Right lobe of liver (tissue), 6 donors: Measurements from ENCODE around the gene MYPN. TPM values are rescaled to one million over a fixed set of nuclear protein-coding genes. Genes with fewer than 3 reads are reported as not detected.

Experiments used
- ATAC-seq, 4 donors: fragments of 200-7000 bp; cut with Tn5 transposase; one replicate each; pipeline ENCODE4 v1.9.1; 2020; ENCODE audit warnings: mild to moderate bottlenecking in 4 of 4, moderate library complexity in 4 of 4
- DNase-seq, 3 donors: peaks; one replicate each; pipeline ENCODE4 v3.0.0-alpha.2; 2020
- H3K27ac ChIP-seq, 3 donors: fragments of 200-600 bp; one replicate each; pipeline ENCODE4 v1.8.0; 2022
- H3K27me3 ChIP-seq, 2 donors: fragments of 200-600 bp; one replicate each; pipeline ENCODE4 v1.8.0; 2022
- H3K36me3 ChIP-seq, 4 donors: fragments of 200-600 bp; sonication (generic) in 1 of 4; one replicate each; pipeline versions ENCODE4 v1.5.1 to v1.8.0; 2017 to 2022; ENCODE audit warnings: control low read depth in 1 of 4
- H3K4me1 ChIP-seq, 4 donors: fragments of 200-600 bp; sonication (generic) in 1 of 4; one replicate each; pipeline versions ENCODE4 v1.5.1 to v1.8.0; 2017 to 2022; ENCODE audit warnings: control low read depth in 1 of 4
- H3K4me3 ChIP-seq, 3 donors: fragments of 200-600 bp; one replicate each; pipeline ENCODE4 v1.8.0; 2022
- H3K9me3 ChIP-seq, 4 donors: fragments of 200-600 bp; sonication (generic) in 1 of 4; one replicate each; pipeline versions ENCODE4 v1.5.1 to v1.8.0; 2017 to 2022; ENCODE audit warnings: control low read depth in 1 of 4
- POLR2A ChIP-seq: fragments of 450-650 bp; IDR thresholded peaks from one replicate; pipeline ENCODE4 v1.6.1; 2017; ENCODE audit warnings: antibody characterized with exemption, mild to moderate bottlenecking
- WGBS: methylation state at CpG from one replicate; pipeline ENCODE4 v1.1.6; 2018; ENCODE audit warnings: low coverage, low lambda C conversion rate; ENCODE audit not compliant: insufficient coverage; ENCODE audit errors: missing lambda C conversion rate; 5-methylcytosine and 5-hydroxymethylcytosine counted together
- intact Hi-C, 2 donors: fragments of 100-400 bp; cut with DNase I; formaldehyde crosslinking; loops; one replicate each; pipeline versions ENCODE4 v1.11.2 to v1.14.1; 2022
- total RNA-seq, 6 experiments: library from RNA; depleted of rRNA in 2 of 6; stranded (reverse); fragments of >200 nt in 2 of 6; fragmentation: NEBNext Ultra II Directional in 3 of 6; extraction: Animal tissue kit (Norgen Biotek cat#: 25700) in 3 of 6; gene quantifications; one replicate each; pipeline versions ENCODE4 v1.1.0 to v1.2.4, GENCODE V29; 2016 to 2023
- TF ChIP-seq, protein P1 (sequence below), 4 donors: fragments of 200-600 bp in 3 of 4; fragments of 450-650 bp in 1 of 4; IDR thresholded peaks; one replicate each; pipeline versions ENCODE4 v1.5.1 to v1.8.0; 2016 to 2022; ENCODE audit warnings: antibody characterized with exemption in 4 of 4, mild to moderate bottlenecking in 2 of 4
- donor health status: DM: no; HTN: yes; CAD: no.
- donor health status: DM: no; HTN: no; CAD: no.
- donor health status: DM: no; HTN: no; CAD: no.
- donor health status: DM: no; HTN: yes; CAD: no.
- donor health status: DM: no; HTN: yes; CAD: no.

MYPN gene
- total RNA-seq, 6 experiments from 2014 or later = 0.07 to 0.31 (median 0.10) TPM; not detected in 2

DNA sequence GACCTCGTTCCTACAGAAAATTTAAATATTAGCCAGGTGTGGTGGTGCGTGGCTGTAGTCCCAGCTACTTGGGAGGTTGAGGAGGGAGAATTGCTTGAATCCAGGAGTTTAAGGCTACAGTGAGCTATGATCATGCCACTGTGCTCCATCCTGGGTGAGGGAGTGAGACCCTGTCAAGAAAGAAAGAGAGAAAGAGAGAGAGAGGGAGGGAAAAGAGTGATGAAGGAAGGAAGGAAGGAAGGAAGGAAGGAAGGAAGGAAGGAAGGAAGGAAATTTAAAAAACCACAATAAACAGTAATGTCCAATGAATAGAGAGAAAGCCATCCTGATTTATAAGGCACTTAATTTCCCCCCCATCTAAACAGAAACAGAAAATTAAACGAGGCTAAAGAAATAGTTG lies 9.4 kb downstream of the MYPN start:
- intact Hi-C loops = no loop called here
- H3K36me3 ChIP-seq = no peaks in the 10 kb centered on the region
- ATAC-seq (no peak), DNase-seq (no peak)
- H3K9me3 ChIP-seq = no peaks in the 10 kb centered on the region
- no peaks in the 10 kb centered on the region for H3K27me3 ChIP-seq
- no peak overlapping the region for H3K4me3 ChIP-seq
- no peak overlapping the region for H3K27ac ChIP-seq
- WGBS = 69% methylated on average over 3 of the region's 3 CpGs
- TF ChIP-seq, protein P1, sequence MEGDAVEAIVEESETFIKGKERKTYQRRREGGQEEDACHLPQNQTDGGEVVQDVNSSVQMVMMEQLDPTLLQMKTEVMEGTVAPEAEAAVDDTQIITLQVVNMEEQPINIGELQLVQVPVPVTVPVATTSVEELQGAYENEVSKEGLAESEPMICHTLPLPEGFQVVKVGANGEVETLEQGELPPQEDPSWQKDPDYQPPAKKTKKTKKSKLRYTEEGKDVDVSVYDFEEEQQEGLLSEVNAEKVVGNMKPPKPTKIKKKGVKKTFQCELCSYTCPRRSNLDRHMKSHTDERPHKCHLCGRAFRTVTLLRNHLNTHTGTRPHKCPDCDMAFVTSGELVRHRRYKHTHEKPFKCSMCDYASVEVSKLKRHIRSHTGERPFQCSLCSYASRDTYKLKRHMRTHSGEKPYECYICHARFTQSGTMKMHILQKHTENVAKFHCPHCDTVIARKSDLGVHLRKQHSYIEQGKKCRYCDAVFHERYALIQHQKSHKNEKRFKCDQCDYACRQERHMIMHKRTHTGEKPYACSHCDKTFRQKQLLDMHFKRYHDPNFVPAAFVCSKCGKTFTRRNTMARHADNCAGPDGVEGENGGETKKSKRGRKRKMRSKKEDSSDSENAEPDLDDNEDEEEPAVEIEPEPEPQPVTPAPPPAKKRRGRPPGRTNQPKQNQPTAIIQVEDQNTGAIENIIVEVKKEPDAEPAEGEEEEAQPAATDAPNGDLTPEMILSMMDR (IDR thresholded peaks at IDR 0.05) = no peak
- no peak for TF ChIP-seq POLR2A
- peaks cover 0 to 5% (median 2%) of the 10 kb centered on the region in 4 donors for H3K4me1 ChIP-seq

DNA sequence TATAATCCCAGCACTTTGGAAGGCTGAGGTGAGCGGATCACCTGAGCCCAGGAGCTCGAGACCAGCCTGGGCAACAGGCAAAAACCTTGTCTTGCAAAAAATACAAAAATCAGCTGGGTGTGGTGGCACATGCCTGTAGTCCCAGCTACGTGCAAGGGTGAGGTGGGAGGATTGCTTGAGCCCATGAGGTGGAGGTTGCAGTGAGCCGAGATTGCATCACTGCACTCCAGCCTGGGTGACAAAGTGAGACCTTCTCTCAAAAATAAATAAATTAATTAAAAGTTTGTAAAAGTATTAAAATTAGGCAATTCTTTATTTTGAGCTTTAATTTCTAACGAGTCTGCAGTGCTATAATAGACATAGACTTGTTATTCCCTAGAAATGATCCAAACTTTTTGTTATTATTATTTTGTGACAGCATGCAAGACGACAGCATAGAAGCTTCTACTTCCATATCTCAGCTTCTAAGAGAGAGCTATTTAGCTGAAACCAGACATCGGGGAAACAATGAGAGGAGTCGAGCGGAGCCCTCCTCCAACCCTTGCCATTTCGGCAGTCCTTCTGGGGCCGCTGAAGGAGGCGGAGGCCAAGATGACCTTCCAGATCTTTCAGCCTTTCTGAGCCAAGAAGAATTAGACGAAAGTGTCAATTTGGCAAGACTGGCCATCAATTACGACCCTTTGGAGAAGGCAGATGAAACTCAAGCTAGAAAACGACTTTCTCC lies 11.9 kb downstream of the MYPN start:
- H3K4me1 ChIP-seq = peaks cover 0 to 6% (median 0%) of the 10 kb centered on the region in 4 donors
- H3K9me3 ChIP-seq = no peaks in the 10 kb centered on the region
- H3K27ac ChIP-seq = no peak overlapping the region
- H3K36me3 ChIP-seq = no peaks in the 10 kb centered on the region
- WGBS = 87% methylated on average over 15 of the region's 15 CpGs
- no peak for TF ChIP-seq POLR2A
- TF ChIP-seq, protein P1 (IDR thresholded peaks at IDR 0.05) = no peak
- H3K27me3 ChIP-seq = no peaks in the 10 kb centered on the region
- no peak overlapping the region for H3K4me3 ChIP-seq
- ATAC-seq (no peak), DNase-seq (no peak)
- intact Hi-C loops = no loop called here

DNA sequence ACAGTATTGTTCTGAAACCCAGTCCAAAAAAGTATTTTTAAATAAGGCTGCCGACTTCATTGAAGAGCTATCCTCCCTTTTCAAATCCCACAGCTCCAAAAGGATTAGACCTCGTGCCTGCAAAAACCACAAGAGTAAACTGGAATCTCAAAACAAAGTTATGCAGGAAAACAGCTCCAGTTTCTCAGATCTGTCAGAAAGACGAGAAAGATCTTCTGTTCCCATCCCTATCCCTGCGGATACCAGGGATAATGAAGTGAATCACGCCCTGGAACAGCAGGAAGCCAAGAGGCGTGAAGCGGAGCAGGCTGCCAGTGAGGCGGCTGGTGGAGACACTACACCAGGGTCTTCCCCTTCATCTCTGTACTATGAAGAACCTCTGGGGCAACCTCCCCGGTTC lies 12.6 kb downstream of the MYPN start:
- Histone ChIP-seq H3K27ac (no peak overlapping the region), H3K4me1 (peaks cover 0 to 6% (median 0%) of the 10 kb centered on the region in 4 donors), H3K36me3 (no peaks in the 10 kb centered on the region), H3K4me3 (no peak overlapping the region), H3K9me3 (no peaks in the 10 kb centered on the region), H3K27me3 (no peaks in the 10 kb centered on the region)
- 87% methylated on average over 8 of the region's 9 CpGs for WGBS
- ATAC-seq (no peak), DNase-seq (no peak)
- TF ChIP-seq, protein P1 (IDR thresholded peaks at IDR 0.05) = no peak
- no peak for TF ChIP-seq POLR2A
- intact Hi-C loops = no loop called here

DNA sequence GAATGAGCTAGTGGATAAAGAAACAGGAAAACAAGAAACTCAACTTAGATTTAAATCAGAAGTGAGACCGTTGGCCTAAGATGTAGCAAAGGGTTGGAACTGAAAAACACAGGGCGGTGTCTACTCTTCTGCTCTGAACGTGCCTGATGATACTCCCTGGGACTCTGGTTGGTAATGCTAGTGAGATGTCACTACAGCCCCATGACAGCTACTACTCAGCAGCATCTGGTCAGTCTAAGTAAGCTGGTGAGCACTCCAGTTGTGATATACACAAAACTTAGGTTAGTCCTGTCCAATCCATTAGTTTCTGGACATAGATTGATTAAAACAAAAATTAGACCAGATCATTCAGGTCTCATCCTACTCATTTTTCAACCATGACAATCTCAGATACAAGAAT lies 15.4 kb downstream of the MYPN start:
- no peak overlapping the region for H3K4me3 ChIP-seq
- H3K27ac ChIP-seq = no peak overlapping the region
- H3K9me3 ChIP-seq = no peaks in the 10 kb centered on the region
- 72% methylated on average over 2 of the region's 3 CpGs for WGBS
- TF ChIP-seq, protein P1 (IDR thresholded peaks at IDR 0.05) = no peak
- no peak for TF ChIP-seq POLR2A
- no peaks in the 10 kb centered on the region for H3K27me3 ChIP-seq
- no peak for ATAC-seq
- H3K36me3 ChIP-seq = no peaks in the 10 kb centered on the region
- intact Hi-C loops = no loop called here
- H3K4me1 ChIP-seq = peaks cover 0 to 6% (median 0%) of the 10 kb centered on the region in 4 donors
- no peak for DNase-seq
